Forelimb muscle (tissue), 1 donor: ENCODE results near the gene RNF130. TPM values are rescaled to one million over a fixed set of nuclear protein-coding genes. Genes with fewer than 3 reads are reported as not detected.

Source experiments
- DNase-seq: peaks from one replicate; pipeline ENCODE4 v3.0.0-alpha.2; 2013; ENCODE audit warnings: low read depth
- polyA plus RNA-seq: library from polyadenylated mRNA; unstranded; fragments of 120-200 nt; gene quantifications from one replicate; pipeline ENCODE4 v1.2.1, GENCODE V29; 2013; ENCODE audit not compliant: insufficient read length

The RNF130 gene, protein sequence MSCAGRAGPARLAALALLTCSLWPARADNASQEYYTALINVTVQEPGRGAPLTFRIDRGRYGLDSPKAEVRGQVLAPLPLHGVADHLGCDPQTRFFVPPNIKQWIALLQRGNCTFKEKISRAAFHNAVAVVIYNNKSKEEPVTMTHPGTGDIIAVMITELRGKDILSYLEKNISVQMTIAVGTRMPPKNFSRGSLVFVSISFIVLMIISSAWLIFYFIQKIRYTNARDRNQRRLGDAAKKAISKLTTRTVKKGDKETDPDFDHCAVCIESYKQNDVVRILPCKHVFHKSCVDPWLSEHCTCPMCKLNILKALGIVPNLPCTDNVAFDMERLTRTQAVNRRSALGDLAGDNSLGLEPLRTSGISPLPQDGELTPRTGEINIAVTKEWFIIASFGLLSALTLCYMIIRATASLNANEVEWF
- polyA plus RNA-seq: 36.5 TPM

DNA sequence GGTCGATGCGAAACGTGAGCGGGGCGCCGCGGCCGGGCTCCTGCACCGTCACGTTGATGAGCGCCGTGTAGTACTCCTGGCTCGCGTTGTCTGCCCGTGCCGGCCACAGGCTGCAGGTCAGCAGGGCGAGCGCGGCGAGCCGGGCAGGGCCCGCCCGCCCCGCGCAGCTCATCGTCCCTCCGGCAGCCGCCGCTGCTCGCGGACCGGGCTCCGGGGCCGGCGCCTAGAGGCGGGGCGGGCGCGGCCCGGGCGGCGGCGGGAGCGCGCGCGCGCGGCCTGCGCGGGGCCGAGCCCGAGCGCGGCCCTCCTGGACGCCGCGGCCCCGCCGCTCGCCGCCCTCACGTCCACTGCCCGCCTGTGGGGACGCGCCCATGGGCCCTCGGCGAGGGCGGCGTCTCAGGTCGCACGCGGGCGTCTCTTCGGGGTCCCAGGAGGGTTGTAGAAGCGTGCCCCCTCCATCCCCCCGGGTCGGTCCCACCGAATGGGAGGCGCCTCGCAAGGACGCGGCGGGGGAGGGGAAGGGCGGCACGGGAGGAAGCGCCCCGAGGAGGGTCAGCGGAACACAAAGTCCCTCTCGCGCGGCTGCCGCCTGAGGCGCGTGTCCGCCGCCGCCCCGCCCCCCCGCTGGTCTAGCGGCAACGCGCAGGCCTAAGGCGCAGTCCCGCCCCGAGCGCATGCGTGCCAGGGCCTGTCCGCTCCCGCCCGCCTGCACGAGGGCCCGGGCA lies at the start of gene RNF130:
RNF130 (minus strand) TSS at position 229 of the 725 bp plus-strand sequence; CDS start at position 172, 57 bp downstream.
- peak; percentile 59 for DNase-seq

DNA sequence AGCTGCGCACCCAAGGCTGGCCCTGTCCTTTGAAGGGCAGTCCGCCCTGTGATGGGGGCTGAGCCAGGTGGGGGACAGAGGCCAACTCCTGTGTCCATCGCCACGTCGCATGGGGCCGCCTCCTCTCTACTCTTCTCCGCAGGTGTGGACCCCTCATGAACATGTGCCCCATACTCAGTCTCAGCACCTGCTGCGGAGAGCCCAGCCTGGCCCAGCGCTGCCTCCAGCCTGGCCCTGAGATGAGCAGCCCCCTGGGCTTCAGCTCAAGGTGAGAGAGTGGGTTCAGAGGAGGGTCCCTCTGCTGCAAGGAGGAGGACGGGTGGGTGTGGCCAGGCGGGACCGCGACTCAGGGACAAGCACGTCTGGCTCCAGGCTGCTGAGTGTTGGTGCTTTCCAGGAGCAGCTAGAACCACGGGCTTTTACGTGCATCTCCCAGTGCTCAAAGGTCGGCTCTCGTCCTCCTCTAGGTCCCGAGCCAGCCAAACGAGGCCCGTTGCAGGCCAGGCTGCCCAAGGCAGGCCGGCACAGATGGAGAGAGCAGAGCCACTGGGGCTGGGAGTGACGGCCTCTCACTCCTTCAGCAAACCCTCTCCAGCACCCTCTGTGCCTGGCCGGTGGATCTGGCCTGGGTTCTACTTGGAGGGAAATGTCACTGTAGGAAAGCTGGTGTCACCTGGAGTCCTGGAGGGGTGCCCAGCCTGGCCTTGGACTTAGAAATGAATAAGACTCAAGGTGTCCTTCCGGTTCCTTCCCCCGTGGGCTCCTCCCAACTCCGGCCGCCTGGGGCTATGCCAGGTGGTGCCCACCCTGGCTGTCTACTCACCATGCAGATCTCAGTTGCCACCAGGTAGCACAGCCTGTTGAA lies 48.9 kb upstream of the RNF130 start:
- DNase-seq: no peak

- no peak for DNase-seq
These were observed 48.3 kb upstream of the RNF130 start for GRCh38 chr5:180119903-180120236.

DNA sequence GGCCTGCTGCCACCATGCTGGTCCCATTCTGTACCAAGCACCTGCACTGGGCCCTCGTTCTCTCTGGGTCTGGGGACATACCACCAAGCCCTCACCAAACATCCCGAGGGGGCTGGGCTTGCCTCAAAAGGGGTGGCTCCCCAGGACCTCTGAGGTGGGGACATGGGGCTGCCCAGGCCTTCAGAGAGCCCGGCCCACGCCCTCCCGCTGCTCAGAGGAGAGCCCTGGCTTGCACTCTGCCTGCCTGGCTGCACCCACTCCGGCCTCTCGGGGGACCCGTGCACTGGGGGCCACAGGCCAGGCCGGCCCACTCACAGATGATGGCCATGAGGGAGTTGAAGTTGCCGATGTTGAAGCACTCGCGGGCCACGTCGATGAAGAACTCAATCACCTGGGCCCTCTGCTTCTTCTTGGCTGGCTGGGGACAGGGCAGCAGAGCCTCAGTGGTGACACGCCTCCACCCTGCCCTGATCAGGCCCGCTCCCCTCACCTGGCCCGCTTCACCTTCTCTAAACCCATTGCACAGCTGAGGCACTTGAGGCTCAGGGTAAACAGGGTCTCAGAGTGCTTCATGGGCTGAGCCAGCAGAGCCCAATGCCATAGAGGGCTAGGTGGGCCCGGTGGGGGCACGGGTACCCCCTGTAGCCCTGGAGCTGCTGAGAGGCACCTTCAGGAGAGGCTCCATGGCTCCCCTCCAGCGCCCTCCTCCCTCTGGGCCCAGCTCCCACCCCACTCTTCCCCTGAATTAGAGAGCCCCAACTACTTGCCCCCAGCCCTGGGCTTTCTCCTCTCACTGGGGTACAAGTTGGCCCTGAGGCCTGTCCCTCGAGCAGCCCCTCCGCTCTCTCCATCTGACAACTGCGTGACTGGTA lies 47.7 kb upstream of the RNF130 start:
- DNase-seq: no peak

DNA sequence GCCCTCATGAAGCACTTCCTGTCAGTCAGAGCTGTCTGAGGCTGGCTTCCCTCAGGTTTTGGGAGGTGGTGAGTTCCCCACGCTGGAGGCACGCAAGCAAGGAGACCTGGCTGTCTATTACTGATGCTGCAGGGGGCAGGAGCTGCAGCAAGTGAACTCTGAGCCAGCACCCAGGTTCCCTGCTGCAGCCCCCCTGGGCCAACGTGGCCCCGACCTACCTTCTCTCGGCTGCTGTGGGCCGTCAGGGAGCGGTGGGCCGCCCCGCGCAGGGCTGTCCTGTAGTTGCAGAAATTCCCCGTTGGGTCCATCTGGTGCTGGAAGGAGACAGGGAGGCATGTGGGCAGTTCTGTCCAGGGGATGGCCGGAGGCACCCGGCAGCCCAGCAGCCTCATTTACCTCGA lies 46.8 kb upstream of the RNF130 start:
- DNase-seq: no peak

- DNase-seq: no peak
These were observed 45.6 kb upstream of the RNF130 start for GRCh38 chr5:180117000-180117725.

- DNase-seq: no peak
These were observed 44.8 kb upstream of the RNF130 start for GRCh38 chr5:180116077-180116999.

GRCh38 chr5:180115326-180116076 lies 43.9 kb upstream of the RNF130 start:
- no peak for DNase-seq

DNA sequence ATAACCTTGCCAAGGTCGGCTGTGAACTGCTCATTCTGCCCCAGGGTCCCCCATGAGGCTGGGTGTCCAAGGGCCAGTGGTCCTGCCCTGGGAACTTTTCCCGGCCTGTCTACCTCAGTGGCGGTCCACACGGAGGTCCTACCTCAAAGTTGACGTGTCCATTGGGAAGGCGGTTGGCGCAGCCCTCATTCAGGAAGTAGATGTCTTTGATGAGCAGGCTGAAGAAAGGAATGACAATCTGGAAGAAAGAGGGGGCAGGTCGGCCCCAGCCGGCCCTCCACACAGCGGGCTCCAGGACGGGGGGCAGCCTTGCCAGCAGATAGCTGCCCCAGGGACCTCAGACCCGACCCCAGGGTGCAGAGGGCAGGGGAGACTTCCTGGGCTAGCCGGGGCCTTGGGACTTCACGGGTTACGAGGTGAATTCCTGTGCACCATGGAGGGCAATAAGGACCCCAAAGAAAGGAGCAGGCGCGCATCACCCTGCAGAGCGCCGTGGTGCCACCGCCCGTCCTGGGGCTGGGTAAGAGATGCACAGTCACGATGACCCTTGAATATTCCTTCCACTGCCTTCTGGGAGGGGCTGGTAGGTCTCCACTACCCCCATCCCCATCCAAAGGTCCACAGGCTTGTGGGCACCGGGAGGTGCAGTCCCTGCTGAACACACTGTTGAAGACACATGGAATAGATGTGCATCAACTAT lies 42.9 kb upstream of the RNF130 start:
- no peak for DNase-seq

- no peak for DNase-seq
These were observed 42.2 kb upstream of the RNF130 start for GRCh38 chr5:180113660-180114303.

DNA sequence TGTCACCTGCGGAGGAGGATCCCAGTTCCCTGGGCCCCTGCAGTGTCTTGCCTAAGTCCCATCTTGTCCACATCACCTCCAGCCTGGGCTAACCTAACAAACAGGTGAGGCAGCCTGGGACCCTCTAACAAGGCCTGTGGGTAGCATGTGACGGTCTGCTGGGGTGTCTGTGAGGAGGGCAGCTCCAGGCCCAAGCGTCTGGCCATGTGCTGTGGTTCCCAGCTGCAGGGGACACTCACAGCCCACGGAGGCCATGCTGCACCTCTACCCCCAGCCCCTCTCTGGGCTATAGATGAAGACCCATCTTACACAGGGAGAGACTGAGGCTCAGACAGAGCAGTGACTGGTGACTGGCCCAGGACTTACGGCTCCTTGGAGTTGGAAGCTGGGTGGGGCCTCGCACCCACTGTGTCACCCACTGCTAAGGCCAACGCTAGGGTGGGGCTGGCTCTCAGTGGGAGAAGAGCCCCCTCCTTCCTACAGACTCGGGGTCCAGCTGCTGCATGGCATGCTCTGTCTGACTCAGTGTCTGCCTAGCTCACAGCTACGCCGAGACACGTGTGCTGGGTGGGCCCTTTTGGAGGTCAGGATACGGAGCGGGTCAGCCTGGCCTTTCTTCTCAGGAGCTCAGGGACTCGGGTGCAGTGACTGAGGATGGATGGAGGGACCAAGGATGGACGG lies 40.8 kb upstream of the RNF130 start:
- DNase-seq: no peak

- DNase-seq: no peak
These were observed 39.9 kb upstream of the RNF130 start for GRCh38 chr5:180111273-180112002.

DNA sequence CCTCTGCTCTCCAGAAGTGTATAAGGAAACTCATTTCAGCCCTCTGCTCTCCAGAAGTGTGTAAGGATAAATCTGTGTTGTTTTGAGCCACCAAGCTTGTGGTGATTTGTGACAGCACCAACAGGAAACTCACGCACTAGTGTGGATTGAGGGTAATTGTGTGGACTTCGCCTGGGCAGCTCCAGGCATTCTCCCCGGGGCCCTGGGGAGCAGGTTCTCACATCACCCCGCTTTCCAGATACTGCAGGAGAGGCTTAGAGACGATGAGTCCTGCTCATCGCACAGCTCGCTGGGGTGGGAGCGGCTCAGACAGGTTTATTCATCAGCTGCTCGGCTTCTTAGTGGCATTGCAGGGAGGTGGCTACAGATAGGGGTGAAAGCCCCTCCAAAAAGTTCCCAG lies 38.4 kb upstream of the RNF130 start:
- DNase-seq: no peak

DNA sequence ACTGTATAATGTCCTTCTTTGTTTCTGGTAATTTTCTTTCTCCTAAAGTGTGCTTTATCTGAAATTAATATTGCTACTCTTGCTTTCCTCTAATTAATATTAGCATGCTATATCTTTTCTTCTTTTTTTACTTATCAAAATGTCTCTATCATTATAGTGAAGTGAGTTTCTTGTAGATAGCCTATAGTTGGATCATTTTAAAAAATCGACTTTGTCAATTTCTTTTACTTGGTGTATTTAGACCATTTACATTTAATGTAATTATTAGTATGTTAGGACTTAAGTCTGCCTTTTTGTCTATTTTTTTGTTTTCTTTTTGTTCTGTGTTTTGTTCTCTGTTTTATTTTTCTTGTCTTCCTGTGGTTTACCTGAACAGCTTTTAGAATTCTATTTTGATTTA lies 35.4 kb upstream of the RNF130 start:
- DNase-seq: no peak

DNA sequence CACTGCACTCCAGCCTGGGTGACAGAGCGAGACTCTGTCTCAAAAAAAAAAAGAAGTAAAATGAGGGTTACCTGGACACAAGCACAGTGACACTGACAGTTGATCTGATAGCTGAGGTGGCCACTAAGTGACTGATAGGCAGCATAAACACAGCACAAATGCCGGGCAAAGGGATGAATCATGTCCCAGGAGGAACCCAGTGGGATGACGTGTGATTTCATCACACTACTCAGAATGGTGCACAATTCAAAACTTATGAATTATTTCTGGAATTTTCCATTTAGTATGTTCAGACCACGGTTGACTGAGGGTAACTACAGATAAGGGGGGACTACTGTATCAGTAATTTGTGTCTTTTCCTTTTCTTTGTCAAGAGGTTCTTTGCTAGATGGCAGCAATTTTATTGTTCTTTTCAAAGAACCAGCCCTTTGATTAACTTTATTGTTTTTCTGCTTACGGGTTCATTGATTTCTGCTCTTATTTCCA lies 34.3 kb upstream of the RNF130 start:
- no peak for DNase-seq

DNA sequence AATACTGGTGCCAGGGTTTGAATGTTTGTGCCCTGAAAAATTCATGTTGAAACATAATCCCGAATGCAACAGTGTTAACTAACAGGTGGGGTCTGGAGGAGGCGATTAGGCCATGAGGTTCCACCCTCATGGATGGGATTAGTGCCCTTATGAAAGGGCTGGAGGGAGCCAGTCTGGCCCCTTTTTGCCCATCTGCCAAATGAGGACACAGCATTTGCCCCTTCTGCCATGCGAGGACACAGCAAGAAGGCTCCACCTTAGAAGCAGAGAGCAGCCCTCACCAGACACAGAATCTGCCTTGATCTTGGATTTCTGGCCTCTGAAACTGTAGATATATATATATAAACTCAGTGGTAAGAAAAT lies 32.6 kb upstream of the RNF130 start:
- no peak for DNase-seq
